GM18508 (cell line): ENCODE measurements around the gene NAV2.

Experiments
- ATAC-seq: cut with Tn5 transposase; IDR thresholded peaks from one replicate; pipeline ENCODE4 v1.9.1; 2021; ENCODE audit warnings: moderate number of reproducible peaks; ENCODE audit not compliant: insufficient read depth, unreplicated experiment

The NAV2 gene

DNA sequence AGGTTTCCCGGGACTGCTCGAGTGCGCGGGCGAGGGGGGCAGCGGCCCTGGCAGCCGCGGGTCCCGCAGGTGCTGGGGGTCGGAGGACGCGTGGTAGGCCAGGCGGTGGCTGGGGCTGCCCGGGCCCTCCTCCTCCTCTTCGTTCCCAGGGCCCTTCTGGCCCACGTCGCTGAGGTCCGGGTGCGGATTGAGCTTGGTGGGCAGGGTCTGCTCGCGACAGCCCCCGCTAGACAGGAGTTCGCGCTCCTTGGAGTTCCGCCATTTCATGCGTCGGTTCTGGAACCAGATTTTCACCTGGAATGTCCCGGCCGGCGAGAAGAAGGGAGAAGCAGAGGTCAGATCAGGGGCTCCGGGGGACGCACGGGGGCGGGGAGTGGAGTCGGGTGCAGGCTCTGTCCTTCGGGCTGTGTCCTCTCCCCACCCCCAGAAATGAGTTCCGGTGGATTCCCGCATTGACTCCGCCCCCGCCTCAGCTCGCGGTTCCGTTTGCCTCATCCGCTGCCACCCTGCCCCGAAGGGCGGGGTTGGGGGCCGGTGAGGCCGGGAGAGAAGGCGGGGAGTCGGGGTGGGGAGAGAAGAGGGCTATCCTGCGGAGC is 443.7 kb downstream of the NAV2 start:
- ATAC-seq, result no peak

DNA sequence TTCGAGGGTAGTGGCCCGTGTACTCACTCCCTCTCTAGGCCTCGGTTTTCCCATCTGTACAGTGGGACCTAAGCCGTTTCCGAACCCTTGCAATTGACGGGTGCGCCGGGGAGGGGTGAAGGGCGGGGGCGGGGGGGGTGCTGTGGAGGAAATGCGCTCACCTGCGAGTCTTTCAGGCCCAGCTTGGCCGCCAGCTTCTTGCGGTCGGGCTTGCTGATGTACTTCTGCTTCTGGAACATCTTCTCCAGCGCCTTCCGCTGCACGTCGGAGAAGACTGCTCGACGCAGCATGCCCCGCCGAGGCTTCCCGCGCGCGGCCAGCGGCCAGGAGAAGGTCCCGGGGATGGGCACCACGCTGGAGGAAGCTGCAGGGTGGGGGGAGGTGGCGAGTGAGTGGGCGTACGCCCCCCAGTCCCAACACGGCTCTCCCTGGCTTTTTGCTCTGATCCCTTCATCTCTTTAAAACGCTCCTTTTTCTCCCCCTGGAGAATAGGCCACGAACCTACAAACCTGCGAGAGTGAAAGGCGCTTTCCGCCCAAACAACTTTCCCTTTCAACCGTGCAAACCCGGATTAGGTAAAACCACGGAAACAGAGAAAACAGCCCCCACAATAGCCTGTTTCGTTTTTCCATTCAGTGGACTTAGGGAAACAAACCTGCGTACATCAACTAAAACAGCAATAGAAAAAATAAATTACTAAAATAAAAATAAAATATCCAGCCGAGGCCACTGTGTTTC is 444.4 kb downstream of the NAV2 start:
- ATAC-seq, result no peak

DNA sequence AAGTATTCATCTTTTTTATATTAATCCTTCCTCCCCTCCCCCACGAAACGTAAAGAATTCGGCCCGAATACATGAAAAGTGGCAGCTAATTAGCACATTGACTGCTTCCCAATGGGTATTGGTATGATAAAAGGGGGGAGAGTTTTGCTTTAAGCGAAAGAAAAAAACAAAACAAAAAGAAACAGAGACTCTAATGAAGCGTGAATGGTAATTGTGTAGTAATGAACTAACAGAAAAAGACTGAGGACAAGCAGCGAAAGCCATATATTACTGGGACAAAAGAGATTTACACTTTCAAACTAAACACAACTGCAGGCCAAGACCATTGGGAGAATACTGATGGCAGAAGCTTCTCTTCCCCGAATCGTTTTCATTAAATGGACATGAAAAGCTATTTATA is 445.1 kb downstream of the NAV2 start:
- no peak for ATAC-seq

DNA sequence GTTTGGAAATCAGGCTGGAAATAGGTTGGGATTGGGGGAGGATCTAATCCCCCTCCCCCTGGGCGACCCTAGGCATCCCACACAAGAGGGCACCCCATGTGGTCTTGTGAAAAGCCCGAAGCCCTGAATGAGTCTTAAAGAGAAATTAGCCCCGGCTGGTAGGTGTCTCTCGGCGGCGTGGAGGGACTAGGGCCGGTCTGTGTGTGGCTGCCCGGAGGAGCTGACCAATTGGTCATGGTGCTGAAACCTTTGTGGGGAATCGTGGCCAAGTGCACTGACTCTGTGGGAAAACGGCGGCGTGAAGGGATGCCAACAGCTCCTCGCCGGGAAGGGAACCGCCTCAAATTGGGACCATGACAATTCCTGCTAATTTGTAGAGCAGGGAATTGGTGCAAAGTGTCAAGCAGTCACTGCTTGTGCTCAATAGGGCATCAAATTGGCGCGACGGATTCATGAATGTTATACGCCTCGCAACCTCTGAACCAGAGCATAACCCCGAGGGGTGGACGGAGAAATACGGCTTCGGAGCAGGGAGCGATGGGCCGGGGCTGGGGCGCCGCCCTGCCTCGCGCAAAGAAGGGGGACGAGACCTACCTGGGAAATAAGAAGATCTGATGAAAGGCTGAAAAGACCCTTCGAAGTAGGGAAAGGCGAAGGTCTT is 446.1 kb downstream of the NAV2 start:
- no peak for ATAC-seq

DNA sequence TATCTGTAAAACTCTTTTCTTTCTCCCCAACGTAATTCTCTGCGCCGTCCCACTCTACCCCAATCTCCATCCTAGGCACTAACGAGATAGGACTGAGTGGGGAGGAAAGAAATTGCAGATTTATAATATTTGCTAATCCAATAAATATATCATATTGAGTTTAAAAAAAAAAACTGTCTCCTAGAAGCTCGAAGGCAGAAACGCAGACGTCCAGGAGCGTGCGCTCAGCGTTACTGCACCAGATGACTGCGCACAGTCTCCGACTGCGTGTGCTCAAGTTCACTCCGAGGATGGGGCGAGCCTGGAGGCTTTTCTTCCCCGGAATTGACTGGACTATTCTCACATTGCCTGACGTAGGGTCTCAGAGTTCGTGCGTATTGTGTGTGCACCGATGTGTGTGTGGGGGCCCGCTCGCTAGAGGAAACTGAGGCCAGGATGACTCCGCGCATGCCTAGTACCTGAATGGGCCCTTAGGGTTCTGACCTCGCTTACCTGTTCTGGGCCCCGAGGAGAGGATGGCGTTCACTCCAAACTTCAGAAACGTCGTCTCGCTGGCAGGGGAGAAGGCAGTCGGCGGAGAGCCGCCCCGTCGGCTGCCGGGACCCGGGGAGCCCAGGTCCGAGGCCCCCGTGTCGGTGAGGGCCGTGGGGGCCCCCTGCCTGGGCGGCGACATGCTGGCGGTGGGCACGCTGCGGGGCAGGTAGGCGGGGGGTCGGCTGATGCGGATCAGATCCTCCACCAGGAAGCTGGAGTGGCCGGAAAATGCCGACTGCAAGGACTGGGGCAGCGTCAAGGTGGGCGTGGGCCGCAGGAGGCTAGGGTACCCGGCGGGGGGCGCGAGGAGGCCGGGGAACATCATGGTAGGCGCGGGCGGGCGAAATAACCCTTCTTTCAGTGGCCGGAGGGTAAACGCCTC is 447.1 kb downstream of the NAV2 start:
- ATAC-seq, result no peak

DNA sequence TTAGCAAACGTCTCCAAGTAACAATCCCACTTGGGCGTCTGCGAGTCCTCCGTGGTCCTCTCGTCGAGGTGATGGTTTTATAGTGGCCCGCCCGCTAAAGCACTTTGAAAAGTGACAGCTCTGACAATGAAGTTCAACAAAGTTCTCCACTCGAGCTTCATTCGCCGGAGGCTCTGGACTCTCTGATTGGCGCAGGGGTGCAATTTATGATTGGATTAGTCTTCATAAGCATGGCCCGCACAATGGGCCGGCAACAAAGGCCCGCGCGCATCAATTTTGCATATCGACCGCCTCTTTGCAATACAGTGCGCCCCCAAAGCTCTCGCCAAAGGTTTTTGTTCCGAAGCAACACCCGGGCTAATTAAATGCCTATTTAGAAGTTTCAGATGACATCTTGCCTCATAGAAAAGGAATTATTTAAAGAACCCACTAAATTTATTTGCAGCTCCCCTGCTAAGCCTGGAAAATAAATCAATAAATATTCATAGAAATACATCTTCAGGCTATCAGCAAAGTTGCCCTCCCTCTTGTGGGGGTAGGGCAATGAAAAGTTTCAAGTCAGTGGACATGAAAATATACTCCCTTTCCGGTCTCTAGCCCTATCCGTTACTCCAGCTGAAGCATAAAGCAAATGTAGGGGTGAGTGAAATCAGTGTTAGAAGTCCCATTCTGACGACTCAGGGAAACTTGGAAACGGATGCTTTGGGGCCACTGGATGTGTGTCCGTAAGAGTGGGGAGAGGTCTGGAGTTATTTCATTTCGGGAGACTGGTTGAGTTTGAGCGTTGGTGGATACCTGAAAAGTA is 448.0 kb downstream of the NAV2 start, which contains the start of gene DBX1:
TSS of gene DBX1 (minus strand) at position 51 of the 805 bp plus-strand sequence. CDS start 151 bp downstream, outside the sequence.
- ATAC-seq, result no peak

DNA sequence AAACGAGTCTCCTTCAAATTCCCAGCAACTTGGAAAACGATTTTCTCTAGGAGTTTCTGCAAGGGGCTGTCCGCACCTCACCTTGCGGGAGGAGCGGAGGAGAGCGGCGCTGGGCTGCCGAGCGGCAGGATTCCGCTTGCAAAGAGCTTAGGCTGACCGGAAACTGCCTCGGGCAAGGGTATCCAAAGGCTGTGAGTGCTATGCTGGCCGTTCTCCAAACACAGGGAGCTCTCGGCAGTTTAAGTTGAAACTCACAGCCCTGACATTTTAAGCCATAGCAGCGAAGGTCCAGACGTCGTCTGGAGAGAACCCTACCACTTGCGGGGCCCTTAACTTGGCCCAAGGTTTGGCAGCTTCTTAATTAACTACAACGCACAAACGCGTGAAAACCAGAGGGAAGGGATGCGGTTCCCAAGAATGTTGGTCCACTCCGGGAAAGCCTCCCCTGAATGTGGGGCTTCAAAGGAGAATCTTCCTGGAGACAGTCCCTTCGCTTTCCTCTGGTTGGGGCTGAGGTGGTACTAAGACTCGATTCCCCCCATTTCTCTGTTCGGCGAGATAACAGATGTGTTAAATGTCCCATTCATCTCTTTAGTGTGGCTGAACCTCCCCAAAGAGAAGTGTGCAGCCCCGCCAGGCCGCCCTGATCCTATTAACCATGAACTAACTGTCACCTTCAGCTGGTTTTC is 448.7 kb downstream of the NAV2 start:
- ATAC-seq, result no peak

DNA sequence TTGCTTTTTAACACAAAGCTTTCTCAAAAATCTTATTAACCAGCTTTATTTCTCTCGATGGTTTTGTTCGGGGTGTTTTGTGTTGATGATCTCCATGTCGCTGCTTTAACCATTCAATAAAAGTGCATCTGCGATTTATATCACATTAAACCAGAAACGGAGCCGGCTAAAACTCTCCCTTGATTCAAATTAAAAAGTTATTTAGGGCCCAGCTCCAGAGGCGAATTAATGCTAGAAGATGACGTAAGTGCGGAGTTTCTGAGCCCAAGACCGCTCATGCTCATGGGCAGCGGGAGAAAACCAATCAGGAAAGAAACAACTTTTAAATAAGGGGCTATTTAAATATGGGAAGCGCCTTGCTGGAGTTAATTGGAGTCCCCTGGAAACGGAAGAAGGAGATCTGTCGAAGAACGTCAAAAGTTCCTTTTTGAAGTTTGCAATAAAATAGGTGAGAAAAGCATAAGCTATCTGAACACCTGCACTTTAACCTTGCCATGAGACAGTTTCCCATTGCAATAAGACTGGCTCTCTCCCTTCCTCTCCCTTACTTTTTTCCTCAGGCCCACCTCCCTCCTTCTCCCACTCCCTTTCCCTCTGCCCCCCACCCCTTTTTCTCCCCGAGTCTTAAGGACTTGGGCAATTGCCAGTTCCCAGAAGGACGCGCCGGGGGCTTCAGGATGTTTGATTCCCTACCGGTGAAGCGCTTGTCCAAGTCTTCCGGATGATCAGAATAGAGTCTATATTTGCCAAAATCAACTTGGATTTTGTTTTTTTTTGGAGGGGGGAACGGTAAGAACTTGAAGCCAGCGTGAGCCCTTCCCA is 449.5 kb downstream of the NAV2 start:
- no peak for ATAC-seq

DNA sequence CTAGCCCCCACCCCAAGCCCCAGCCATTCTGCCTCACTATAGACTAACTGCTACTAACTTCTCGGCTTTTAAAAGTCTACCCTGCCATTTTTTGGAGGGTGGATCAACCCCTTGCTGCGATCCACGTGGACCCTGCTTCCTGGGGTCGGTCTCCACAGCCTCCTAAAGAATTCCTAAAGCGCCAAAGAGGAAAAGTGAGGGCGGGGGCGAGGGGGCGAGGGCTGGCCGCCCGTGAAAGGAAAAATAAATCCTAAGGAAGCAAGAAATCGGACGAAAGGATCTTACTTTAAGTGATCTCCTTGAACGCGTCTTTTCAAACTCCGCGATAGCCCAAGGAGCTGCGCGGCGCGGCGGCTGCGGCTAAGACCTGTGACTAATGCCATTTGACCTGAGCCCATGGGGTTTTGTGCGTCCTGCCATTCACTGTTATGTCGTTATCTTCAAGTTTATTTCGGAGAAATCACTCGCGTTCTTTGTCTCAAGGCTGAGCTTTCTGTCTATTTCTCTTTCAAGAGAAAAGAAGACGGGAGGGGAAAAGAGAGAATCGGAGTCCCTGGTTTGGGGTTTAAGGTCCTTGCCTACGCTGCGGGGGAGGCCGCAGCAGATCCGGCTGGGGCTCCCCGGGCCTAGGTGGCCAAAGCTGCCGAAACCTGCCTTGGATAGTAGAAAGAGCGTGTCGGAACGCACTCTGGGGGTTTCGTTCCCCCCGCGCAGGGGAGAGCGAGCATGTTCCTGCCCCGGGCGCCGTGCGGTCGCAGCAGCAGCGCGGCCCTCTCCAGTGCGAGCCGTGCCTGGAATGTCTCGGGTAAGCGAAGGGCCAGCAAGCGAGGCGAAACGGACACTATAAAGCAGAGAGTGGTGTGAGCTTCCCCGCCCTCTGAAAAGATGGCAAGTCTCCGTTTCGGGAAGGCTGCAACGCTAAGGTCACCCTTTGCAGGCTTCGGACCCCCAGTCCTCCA is 450.5 kb downstream of the NAV2 start:
- ATAC-seq, result no peak

DNA sequence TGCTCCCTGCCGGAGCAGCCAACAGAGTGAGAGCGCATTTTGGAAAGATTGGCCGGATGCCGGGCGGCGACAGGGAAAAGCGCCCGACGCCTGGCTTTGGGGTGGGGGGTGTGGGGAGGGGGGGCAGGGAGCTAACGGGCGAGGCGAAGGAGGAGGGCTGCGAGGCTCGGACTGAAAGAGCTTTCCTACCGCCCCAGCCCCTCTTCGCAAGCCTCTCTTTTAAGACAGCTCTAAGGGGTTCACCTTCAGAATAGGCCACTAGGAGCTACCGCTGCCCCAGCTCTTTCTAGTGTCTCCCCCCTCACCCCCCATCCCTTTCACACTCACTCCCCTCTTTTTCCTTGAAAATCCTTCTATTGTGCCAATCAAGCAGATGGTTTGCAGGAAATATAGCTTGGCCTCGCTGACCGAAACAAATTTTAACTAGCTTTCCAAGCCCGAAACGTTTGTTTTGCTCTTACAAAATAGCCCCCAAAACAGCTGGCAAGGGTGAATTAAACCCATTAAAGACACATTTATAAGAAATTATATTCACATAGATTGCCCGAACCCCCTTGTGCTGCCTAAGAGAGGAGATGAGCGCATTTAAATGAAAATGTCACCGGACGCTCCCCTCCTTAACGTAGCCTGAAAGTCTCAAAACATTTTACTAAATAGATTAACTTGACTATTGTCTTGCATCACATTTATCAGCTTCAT is 451.3 kb downstream of the NAV2 start:
- no peak for ATAC-seq
